GM12878 (cell line): ENCODE results near the gene DUSP22. TPM values are rescaled to one million over a fixed set of nuclear protein-coding genes. Genes with fewer than 3 reads are reported as not detected.

Experiments used
- BCLAF1 ChIP-seq: fragments of 450-650 bp; IDR thresholded peaks from 2 replicates; pipeline ENCODE4 v1.6.1; 2017; ENCODE audit warnings: antibody characterized with exemption, mild to moderate bottlenecking, moderate library complexity
- CHD2 ChIP-seq: IDR thresholded peaks from 2 replicates; pipeline ENCODE4 v1.6.1; 2011; ENCODE audit warnings: low read depth, low read length, improper control_type of control experiment, borderline replicate concordance
- DPF2 ChIP-seq: fragments of 450-650 bp; IDR thresholded peaks from 2 replicates; pipeline ENCODE4 v1.6.1; 2017; ENCODE audit warnings: mild to moderate bottlenecking
- EED ChIP-seq: sonication (generic); IDR thresholded peaks from 2 replicates; pipeline ENCODE4 v1.6.1; 2016; ENCODE audit warnings: antibody characterized with exemption, low read depth
- EGR1 ChIP-seq, 2 experiments: IDR thresholded peaks; 1 replicate in 1 of 2; 2 replicates in 1 of 2; pipeline ENCODE4 v1.6.1; 2011 to 2012; ENCODE audit warnings: low read depth in 2 of 2, low read length in 2 of 2, borderline replicate concordance in 1 of 2, mild to moderate bottlenecking in 1 of 2, moderate library complexity in 1 of 2
- ESRRA ChIP-seq: IDR thresholded peaks from 2 replicates; pipeline ENCODE4 v1.6.1; 2012; ENCODE audit warnings: mild to moderate bottlenecking, low read length, improper control_type of control experiment
- HCFC1 ChIP-seq: fragments of 150-350 bp; IDR thresholded peaks from 2 replicates; pipeline ENCODE4 v1.6.1; 2014; ENCODE audit warnings: low read length
- HDAC6 ChIP-seq: fragments of 200-600 bp; sonication (generic); IDR thresholded peaks from one replicate; pipeline ENCODE4 v1.8.0; 2017; ENCODE audit warnings: antibody characterized with exemption; ENCODE audit not compliant: unreplicated experiment
- KLF5 ChIP-seq: fragments of 450-650 bp; IDR thresholded peaks from 2 replicates; pipeline ENCODE4 v1.6.1; 2014; ENCODE audit warnings: mild to moderate bottlenecking; ENCODE audit not compliant: partially characterized antibody
- MTA2 ChIP-seq: fragments of 450-650 bp; IDR thresholded peaks from 2 replicates; pipeline ENCODE4 v1.6.1; 2016; ENCODE audit warnings: low read depth, mild to moderate bottlenecking, moderate library complexity
- MXI1 ChIP-seq: fragments of 150-350 bp; IDR thresholded peaks from 2 replicates; pipeline ENCODE4 v1.6.1; 2011; ENCODE audit warnings: low read depth, mild to moderate bottlenecking, inconsistent platforms, low read length, improper control_type of control experiment
- MYC ChIP-seq: IDR thresholded peaks from 2 replicates; pipeline ENCODE4 v1.6.1; 2011; ENCODE audit warnings: mild to moderate bottlenecking, low read length, moderate library complexity, inconsistent platforms; ENCODE audit not compliant: insufficient read depth, insufficient replicate concordance, insufficient read length, severe bottlenecking
- NBN ChIP-seq: fragments of 450-650 bp; IDR thresholded peaks from 2 replicates; pipeline ENCODE4 v1.6.1; 2016
- RAD51 ChIP-seq: fragments of 450-650 bp; IDR thresholded peaks from 2 replicates; pipeline ENCODE4 v1.6.1; 2016; ENCODE audit warnings: moderate library complexity, mild to moderate bottlenecking, inconsistent platforms
- RUNX3 ChIP-seq: IDR thresholded peaks from 2 replicates; pipeline ENCODE4 v1.6.1; 2012; ENCODE audit warnings: low read length, inconsistent platforms
- SIN3A ChIP-seq: IDR thresholded peaks from 2 replicates; pipeline ENCODE4 v1.6.1; 2012; ENCODE audit warnings: low read depth, low read length, improper control_type of control experiment
- SUPT20H ChIP-seq: IDR thresholded peaks from 2 replicates; pipeline ENCODE4 v1.6.1; 2011; ENCODE audit warnings: low read depth, mild to moderate bottlenecking, low read length, moderate library complexity, borderline replicate concordance; ENCODE audit not compliant: control insufficient read depth
- TAF1 ChIP-seq: IDR thresholded peaks from 2 replicates; pipeline ENCODE4 v1.6.1; 2011; ENCODE audit warnings: mild to moderate bottlenecking, low read depth, low read length, borderline replicate concordance
- ZBTB11 ChIP-seq: fragments of 450-650 bp; formaldehyde crosslinking; IDR thresholded peaks from 2 replicates; pipeline ENCODE4 v1.5.0; 2022; ENCODE audit warnings: mild to moderate bottlenecking, missing genetic modification characterization
- ZBTB4 ChIP-seq: fragments of 450-650 bp; formaldehyde crosslinking; IDR thresholded peaks from 2 replicates; pipeline ENCODE4 v1.4.0; 2022; ENCODE audit warnings: mild to moderate bottlenecking, moderate library complexity
- ZNF207 ChIP-seq: fragments of 450-650 bp; IDR thresholded peaks from 2 replicates; pipeline ENCODE4 v1.6.1; 2014; ENCODE audit warnings: antibody characterized with exemption, mild to moderate bottlenecking, borderline replicate concordance
- ZNF217 ChIP-seq: fragments of 450-650 bp; IDR thresholded peaks from 2 replicates; pipeline ENCODE4 v1.6.1; 2017; ENCODE audit warnings: antibody characterized with exemption, mild to moderate bottlenecking
- polyA plus RNA-seq, 11 experiments: library from polyadenylated mRNA; depleted of rRNA in 4 of 11; unstranded in 6 of 11; stranded (reverse) in 5 of 11; fragments of >200 nt; fragmentation: Nextera tagmentation in 4 of 11; fragmentation: Illumina TruSeq in 1 of 11; extraction: Ambion mirVana in 4 of 11; extraction: Trizol in 1 of 11; gene quantifications; 1 replicate in 1 of 11; 2 replicates in 10 of 11; pipeline versions ENCODE4 v1.2.1 to v1.2.3, GENCODE V29; 2011 to 2016; ENCODE audit warnings: inconsistent platforms in 2 of 11, missing spikeins in 2 of 11, low read depth in 1 of 11
- total RNA-seq, 4 experiments: library from RNA; depleted of rRNA in 3 of 4; stranded (reverse); fragments of >200 nt in 3 of 4; fragmentation: Illumina TruSeq in 1 of 4; extraction: Trizol in 1 of 4; gene quantifications; 2 replicates each; pipeline versions ENCODE4 v1.2.1 to v1.2.3, GENCODE V29; 2013 to 2021

Gene DUSP22
- total and polyA plus RNA-seq, 10 of the 15 experiments (the other 5 are each of a cell fraction or from before 2014, with no cell fraction given), result 78.9 to 156 (median 107) TPM

GRCh38 chr6:328136-328670 is 35.9 kb downstream of the DUSP22 start (continued):
- TF ChIP-seq CHD2 (peak; percentile 71; the same call in 1 of the 2 replicates), KLF5 (peak; percentile 61), ZNF217 (no peak), SUPT20H (no peak), TAF1 (0 out of 2 replicates have a peak, but pooled peaks have one; percentile 57), RAD51 (peak; percentile 16; the same call in 1 of the 2 replicates), HDAC6 (no peak), MXI1 (peak; percentile 18; the same call in 1 of the 2 replicates), EED (peak; percentile 99), ESRRA (0 out of 2 replicates have a peak, but pooled peaks have one; percentile 38), MTA2 (peak; percentile 84), HCFC1 (no peak), ZBTB11 (CRISPR knock-in tag) (no peak), NBN (peak; percentile 93), BCLAF1 (no peak), MYC (no peak), EGR1 (IDR thresholded peaks at IDR 0.05; ENCODE audit: borderline replicate concordance in 1 of 2, low read depth in 2 of 2, low read length in 2 of 2) (no peak), ZBTB4 (CRISPR knock-in tag) (no peak), DPF2 (peak; percentile 83), SIN3A (0 out of 2 replicates have a peak, but pooled peaks have one; percentile 30), ZNF207 (peak; percentile 60; the same call in 1 of the 2 replicates), RUNX3 (no peak)
